ENCODE measurements around the gene ADD2.

- no peak for TF ChIP-seq CTCF (IDR thresholded peaks at IDR 0.05)
- TF ChIP-seq POLR2A (IDR thresholded peaks at IDR 0.05): no peak
These were observed 33.7 kb upstream of the ADD2 start for GRCh38 chr2:70801607-70802263.
